ENCODE measurements around the gene SH2D3C. TPM values are rescaled to one million over a fixed set of nuclear protein-coding genes. Genes with fewer than 3 reads are reported as not detected.
A peak's percentile ranks its signal among the peaks of the same experiment; 100 is the strongest.

SH2D3C gene
- total RNA-seq, 2 experiments from 2014 or later, result 29.9 to 30.3 TPM

DNA sequence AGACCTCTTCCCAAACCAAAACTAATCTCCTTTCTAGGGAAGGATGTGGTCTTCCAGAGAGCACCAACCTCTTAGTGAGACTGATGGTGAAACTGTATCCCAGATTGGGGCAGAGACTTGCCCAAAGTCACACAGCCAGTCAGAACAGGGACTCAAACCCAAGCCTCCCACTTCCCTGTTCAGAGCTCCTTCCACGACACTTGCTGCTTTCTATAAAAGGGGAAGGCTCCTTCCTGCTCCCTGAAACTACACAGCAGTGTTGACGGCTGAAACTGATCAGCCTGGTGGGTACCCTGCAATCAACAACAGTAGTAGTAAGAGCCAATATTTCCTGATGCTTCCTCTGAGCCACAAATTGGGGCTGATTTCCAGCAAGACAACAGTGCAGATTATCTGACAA lies 44.9 kb downstream of the SH2D3C start:
- ChIA-PET CTCF (interaction anchor here (0.7 to 5.1 kb wide), 18 partner anchors 14 to 230 kb away, joined by 3 to 62 read pairs (median 10); partner anchors contain the start of genes CDK9, PTRH1, ST6GALNAC4 and TTC16), POLR2A (interaction anchor here (1.2 to 2.6 kb wide), 3 partner anchors 135 to 283 kb away, joined by 3 to 10 read pairs (median 3); partner anchors contain the start of genes LRSAM1 and RPL12)

DNA sequence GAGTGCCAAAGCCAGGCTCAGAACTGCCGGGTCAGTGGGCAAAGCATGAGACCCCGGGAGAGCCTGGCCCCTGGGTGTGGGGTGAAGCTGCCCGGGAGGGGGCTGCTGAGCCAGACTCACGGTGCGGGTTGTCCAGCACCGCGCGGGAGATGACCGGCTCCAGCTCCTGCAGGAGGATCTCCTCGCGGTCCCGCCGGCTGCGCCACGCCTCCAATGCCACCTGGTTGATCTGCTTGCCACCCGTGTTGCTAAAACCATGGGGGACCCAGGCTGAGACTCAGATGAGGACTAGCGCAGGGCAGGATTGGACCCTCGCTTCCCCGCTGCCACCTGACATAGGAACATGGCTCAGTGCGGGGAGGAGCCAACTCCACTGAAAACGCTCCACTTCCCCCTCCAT lies 46.0 kb downstream of the SH2D3C start:
- Mint-ChIP-seq H3K9me3 (no peaks in the 10 kb centered on the region), H3K36me3 (ENCODE audit: low read depth) (peaks cover 2% of the 10 kb centered on the region), H3K27ac (no peak overlapping the region), H3K4me1 (ENCODE audit: low read depth) (peaks cover 15% of the 10 kb centered on the region), H3K4me3 (no peak overlapping the region), H3K27me3 (no peaks in the 10 kb centered on the region)
- no peak for ATAC-seq
- no peak for DNase-seq
- TF ChIP-seq, protein P1, sequence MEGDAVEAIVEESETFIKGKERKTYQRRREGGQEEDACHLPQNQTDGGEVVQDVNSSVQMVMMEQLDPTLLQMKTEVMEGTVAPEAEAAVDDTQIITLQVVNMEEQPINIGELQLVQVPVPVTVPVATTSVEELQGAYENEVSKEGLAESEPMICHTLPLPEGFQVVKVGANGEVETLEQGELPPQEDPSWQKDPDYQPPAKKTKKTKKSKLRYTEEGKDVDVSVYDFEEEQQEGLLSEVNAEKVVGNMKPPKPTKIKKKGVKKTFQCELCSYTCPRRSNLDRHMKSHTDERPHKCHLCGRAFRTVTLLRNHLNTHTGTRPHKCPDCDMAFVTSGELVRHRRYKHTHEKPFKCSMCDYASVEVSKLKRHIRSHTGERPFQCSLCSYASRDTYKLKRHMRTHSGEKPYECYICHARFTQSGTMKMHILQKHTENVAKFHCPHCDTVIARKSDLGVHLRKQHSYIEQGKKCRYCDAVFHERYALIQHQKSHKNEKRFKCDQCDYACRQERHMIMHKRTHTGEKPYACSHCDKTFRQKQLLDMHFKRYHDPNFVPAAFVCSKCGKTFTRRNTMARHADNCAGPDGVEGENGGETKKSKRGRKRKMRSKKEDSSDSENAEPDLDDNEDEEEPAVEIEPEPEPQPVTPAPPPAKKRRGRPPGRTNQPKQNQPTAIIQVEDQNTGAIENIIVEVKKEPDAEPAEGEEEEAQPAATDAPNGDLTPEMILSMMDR (IDR thresholded peaks at IDR 0.05), result no peak
- CTCF ChIA-PET, result interaction anchor here (0.9 to 5.1 kb wide), 4 partner anchors 17 to 228 kb away, joined by 3 to 49 read pairs (median 5); partner anchors contain the start of genes PTRH1 and TTC16
- intact Hi-C loops (cut with micrococcal nuclease), result loop anchor here (5.0 to 10.0 kb wide), 2 partner anchors 140 to 228 kb away; no protein-coding TSS in a partner anchor
- POLR2A ChIA-PET, result interaction anchor here (2.6 kb wide), 1 partner anchor 282 kb away, joined by 10 read pairs; the partner anchor contains the start of genes LRSAM1 and RPL12

More for the DNA sequence above, 44.9 kb downstream of the SH2D3C start:
- peak overlapping the region; percentile 82 for H3K27ac Mint-ChIP-seq
- TF ChIP-seq, protein P1 (IDR thresholded peaks at IDR 0.05), result no peak
- H3K4me1 Mint-ChIP-seq (ENCODE audit: low read depth), result peaks cover 15% of the 10 kb centered on the region
- H3K4me3 Mint-ChIP-seq, result peak overlapping the region; percentile 77
- ATAC-seq (no peak), DNase-seq (no peak)
- peaks cover 2% of the 10 kb centered on the region for H3K36me3 Mint-ChIP-seq (ENCODE audit: low read depth)
- intact Hi-C loops (cut with micrococcal nuclease), result loop anchor here (5.0 to 10.0 kb wide), 2 partner anchors 141 to 229 kb away; no protein-coding TSS in a partner anchor
- H3K9me3 Mint-ChIP-seq, result no peaks in the 10 kb centered on the region
- no peaks in the 10 kb centered on the region for H3K27me3 Mint-ChIP-seq

DNA sequence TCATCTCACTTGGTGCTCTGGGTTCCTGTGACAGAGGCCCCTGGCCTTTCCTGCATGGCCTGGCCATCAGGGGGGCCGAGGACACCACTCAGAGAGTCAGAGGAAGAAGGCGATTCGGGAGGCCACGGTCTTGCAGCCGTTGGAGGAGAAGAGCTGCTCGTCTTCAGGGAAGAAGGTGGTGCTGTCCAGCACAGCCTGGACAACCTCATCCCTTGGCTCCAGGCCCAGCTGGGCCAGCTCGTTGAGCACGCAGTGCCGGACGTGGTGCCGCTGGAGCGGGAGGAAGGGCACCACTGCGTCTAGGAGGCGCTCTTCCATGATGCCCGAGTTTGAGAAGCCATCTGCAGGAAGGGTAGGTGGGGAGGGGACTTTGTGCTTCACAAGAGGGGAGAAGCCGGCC lies 46.5 kb downstream of the SH2D3C start:
- intact Hi-C loops (cut with micrococcal nuclease), result loop anchor here (5.0 to 10.0 kb wide), 2 partner anchors 140 to 227 kb away; no protein-coding TSS in a partner anchor
- DNase-seq, result no peak
- CTCF ChIA-PET, result interaction anchor here (1.4 to 5.1 kb wide), 2 partner anchors 138 to 142 kb away, joined by 4 to 49 read pairs; no protein-coding TSS in a partner anchor
- Mint-ChIP-seq H3K4me1 (ENCODE audit: low read depth) (peaks cover 15% of the 10 kb centered on the region), H3K27ac (no peak overlapping the region), H3K27me3 (no peaks in the 10 kb centered on the region), H3K4me3 (no peak overlapping the region), H3K9me3 (no peaks in the 10 kb centered on the region), H3K36me3 (ENCODE audit: low read depth) (peaks cover 2% of the 10 kb centered on the region)
- POLR2A ChIA-PET, result interaction anchor here (1.0 to 1.2 kb wide), 2 partner anchors 10 to 121 kb away, joined by 3 read pairs; no protein-coding TSS in a partner anchor
- ATAC-seq, result no peak
- TF ChIP-seq, protein P1 (IDR thresholded peaks at IDR 0.05), result no peak

DNA sequence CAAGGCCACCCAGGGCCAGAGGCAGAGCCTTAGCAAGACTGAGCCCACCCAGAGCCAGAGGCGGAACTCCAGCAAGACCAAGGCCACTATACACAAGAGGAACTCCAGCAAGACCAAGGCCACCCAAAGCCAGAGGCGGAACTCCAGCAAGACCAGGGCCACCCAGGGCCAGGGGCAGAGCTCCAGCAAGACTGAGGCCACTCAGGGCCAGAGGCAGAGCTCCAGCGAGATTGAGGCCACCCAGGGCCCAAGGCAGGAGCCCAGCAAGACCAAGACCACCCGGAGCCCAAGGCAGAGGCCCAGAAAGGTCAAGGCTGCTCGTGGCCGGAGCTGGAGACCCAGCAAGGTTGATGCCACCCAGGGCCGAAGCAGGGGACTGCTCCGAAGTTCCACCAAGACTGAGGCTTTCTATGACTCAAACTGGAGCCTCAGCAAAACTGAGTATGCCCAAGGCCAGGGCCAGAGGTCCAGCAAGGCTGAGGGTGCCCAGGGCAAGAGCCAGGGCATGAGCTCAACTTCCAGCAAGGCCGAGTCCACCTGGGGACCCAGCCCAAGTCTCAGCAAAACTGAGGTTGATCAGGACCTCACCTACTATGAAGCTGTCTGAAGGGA lies 47.6 kb downstream of the SH2D3C start:
- H3K4me1 Mint-ChIP-seq (ENCODE audit: low read depth), result peaks cover 15% of the 10 kb centered on the region
- ATAC-seq (no peak), DNase-seq (no peak)
- no peaks in the 10 kb centered on the region for H3K27me3 Mint-ChIP-seq
- POLR2A ChIA-PET, result interaction anchor here (0.9 to 1.2 kb wide), 3 partner anchors 9 to 123 kb away, joined by 3 to 4 read pairs (median 3); no protein-coding TSS in a partner anchor
- TF ChIP-seq, protein P1 (IDR thresholded peaks at IDR 0.05), result no peak
- CTCF ChIA-PET, result interaction anchor here (0.8 to 1.0 kb wide), 3 partner anchors 141 to 387 kb away, joined by 3 to 4 read pairs (median 3); no protein-coding TSS in a partner anchor
- intact Hi-C loops (cut with micrococcal nuclease), result loop anchor here (5.0 to 10.0 kb wide), 2 partner anchors 139 to 226 kb away; no protein-coding TSS in a partner anchor
- H3K9me3 Mint-ChIP-seq, result no peaks in the 10 kb centered on the region
- H3K36me3 Mint-ChIP-seq (ENCODE audit: low read depth), result peaks cover 2% of the 10 kb centered on the region
- H3K27ac Mint-ChIP-seq, result no peak overlapping the region
- H3K4me3 Mint-ChIP-seq, result no peak overlapping the region
